SK-N-SH (cell line): ENCODE measurements around the gene CD70. TPM values are rescaled to one million over a fixed set of nuclear protein-coding genes. Genes with fewer than 3 reads are reported as not detected.

Source experiments
- CTCF ChIA-PET: fragments of 300-600, 350-600 bp; formaldehyde crosslinking; extraction: SDS; loops from one replicate; lab custom pipeline; 2021; lab: Yijun Ruan, JAX
- POLR2A ChIA-PET: fragments of 350-600 bp; sonication (Branson Sonifier 250); formaldehyde crosslinking; extraction: SDS; loops from one replicate; lab custom pipeline; 2020; ENCODE audit warnings: antibody characterized with exemption, inconsistent platforms; lab: Yijun Ruan, JAX
- DNase-seq: peaks from one replicate; pipeline ENCODE4 v3.0.0; 2012
- H2AFZ ChIP-seq: fragments of 200-600 bp; sonication (generic); 2 replicates; pipeline ENCODE4 v1.8.1; 2016; ENCODE audit warnings: antibody characterized with exemption, mild to moderate bottlenecking, low read depth
- H3F3A ChIP-seq: fragments of 200-600 bp; sonication (generic); replicated peaks from 2 replicates; pipeline ENCODE3; 2016; ENCODE audit warnings: antibody characterized with exemption, mild to moderate bottlenecking; ENCODE audit not compliant: insufficient read depth
- H3K27ac ChIP-seq, 2 experiments: fragments of 200-500 bp in 1 of 2; fragments of 200-600 bp in 1 of 2; sonication (Bioruptor generic) in 1 of 2; sonication (generic), shearing (Covaris generic) in 1 of 2; 2 replicates each; pipeline versions ENCODE4 v1.5.1 to v1.6.1; 2014 to 2016; ENCODE audit warnings: low read depth in 2 of 2, inconsistent platforms in 1 of 2, low read length in 1 of 2, mild to moderate bottlenecking in 1 of 2, mixed read lengths in 1 of 2
- H3K27me3 ChIP-seq: fragments of 200-600 bp; sonication (generic), shearing (Covaris generic); 2 replicates; pipeline ENCODE4 v1.6.1; 2016; ENCODE audit warnings: mixed run types; ENCODE audit not compliant: insufficient read depth
- H3K36me3 ChIP-seq, 2 experiments: fragments of 200-500 bp in 1 of 2; fragments of 200-600 bp in 1 of 2; sonication (Bioruptor generic) in 1 of 2; sonication (generic) in 1 of 2; replicated peaks in 1 of 2; 2 replicates each; pipeline versions ENCODE3 to v1.5.1; 2014 to 2016; ENCODE audit warnings: low read length in 1 of 2, mild to moderate bottlenecking in 1 of 2; ENCODE audit not compliant: insufficient read depth in 2 of 2, control insufficient read depth in 1 of 2
- H3K4me1 ChIP-seq, 2 experiments: fragments of 200-500 bp in 1 of 2; fragments of 200-600 bp in 1 of 2; sonication (Bioruptor generic) in 1 of 2; sonication (generic), shearing (Covaris generic) in 1 of 2; 2 replicates each; pipeline versions ENCODE4 v1.5.1 to v1.6.1; 2014 to 2016; ENCODE audit warnings: low read depth in 1 of 2, low read length in 1 of 2, mixed run types in 1 of 2; ENCODE audit not compliant: insufficient read depth in 2 of 2, control insufficient read depth in 1 of 2
- H3K4me2 ChIP-seq: fragments of 200-600 bp; sonication (generic), shearing (Covaris generic); 2 replicates; pipeline ENCODE4 v1.6.1; 2017; ENCODE audit warnings: mixed run types
- H3K4me3 ChIP-seq, 2 experiments: fragments of 200-500 bp in 1 of 2; fragments of 200-600 bp in 1 of 2; sonication (Bioruptor generic) in 1 of 2; sonication (generic), shearing (Covaris generic) in 1 of 2; 2 replicates each; pipeline versions ENCODE4 v1.5.1 to v1.8.1; 2014 to 2016; ENCODE audit warnings: low read depth in 2 of 2, inconsistent platforms in 1 of 2, low read length in 1 of 2, mild to moderate bottlenecking in 1 of 2, mixed read lengths in 1 of 2, moderate library complexity in 1 of 2
- H3K79me2 ChIP-seq: fragments of 200-600 bp; sonication (generic); 2 replicates; pipeline ENCODE4 v1.8.1; 2017; ENCODE audit warnings: mild to moderate bottlenecking; ENCODE audit not compliant: insufficient read depth
- H3K9ac ChIP-seq: fragments of 200-600 bp; sonication (generic); 2 replicates; pipeline ENCODE4 v1.6.1; 2017; ENCODE audit warnings: mixed run types
- H3K9me2 ChIP-seq: fragments of 200-600 bp; sonication (generic); 2 replicates; pipeline ENCODE4 v1.6.1; 2017; ENCODE audit warnings: mixed run types
- H3K9me3 ChIP-seq: fragments of 200-600 bp; sonication (generic); 2 replicates; pipeline ENCODE4 v1.6.1; 2017; ENCODE audit warnings: mixed run types, mild to moderate bottlenecking, moderate library complexity
- H4K20me1 ChIP-seq: fragments of 200-600 bp; sonication (generic); 2 replicates; pipeline ENCODE4 v1.6.1; 2017; ENCODE audit warnings: mild to moderate bottlenecking, mixed run types; ENCODE audit not compliant: insufficient read depth
- EP300 ChIP-seq, 2 experiments: IDR thresholded peaks; 2 replicates each; pipeline versions ENCODE4 v1.4.0 to v1.6.1; 2012; ENCODE audit warnings: borderline replicate concordance in 1 of 2, low read depth in 1 of 2, low read length in 1 of 2
- EZH2phosphoT487 ChIP-seq: fragments of 200-600 bp; sonication (generic); IDR thresholded peaks from 2 replicates; pipeline ENCODE4 v1.6.1; 2017; ENCODE audit warnings: low read depth, mixed run types, mild to moderate bottlenecking, antibody characterized with exemption, moderate library complexity, borderline replicate concordance
- GATA2 ChIP-seq: sonication (generic); formaldehyde crosslinking; IDR thresholded peaks from 2 replicates; pipeline ENCODE4 v1.5.0; 2020; ENCODE audit warnings: mild to moderate bottlenecking, missing genetic modification reagents
- JUND ChIP-seq: IDR thresholded peaks from 2 replicates; pipeline ENCODE4 v1.4.0; 2012
- MAX ChIP-seq: IDR thresholded peaks from 2 replicates; pipeline ENCODE4 v1.4.0; 2012; ENCODE audit warnings: low read depth
- MEF2A ChIP-seq: IDR thresholded peaks from 2 replicates; pipeline ENCODE4 v1.4.0; 2012; ENCODE audit warnings: low read depth, borderline replicate concordance
- RAD21 ChIP-seq: IDR thresholded peaks from 2 replicates; pipeline ENCODE4 v1.6.1; 2012; ENCODE audit warnings: mild to moderate bottlenecking, low read length
- RFX5 ChIP-seq: IDR thresholded peaks from 2 replicates; pipeline ENCODE4 v1.6.1; 2012; ENCODE audit warnings: mild to moderate bottlenecking, improper control_type of control experiment, low read length
- SMC3 ChIP-seq: IDR thresholded peaks from 2 replicates; pipeline ENCODE4 v1.6.1; 2012; ENCODE audit warnings: low read depth, low read length, improper control_type of control experiment
- TAF1 ChIP-seq: IDR thresholded peaks from 2 replicates; pipeline ENCODE4 v1.6.1; 2012; ENCODE audit warnings: low read depth, mild to moderate bottlenecking, low read length, moderate library complexity, borderline replicate concordance
- TEAD4 ChIP-seq: IDR thresholded peaks from 2 replicates; pipeline ENCODE4 v1.4.0; 2012; ENCODE audit warnings: mild to moderate bottlenecking, borderline replicate concordance; ENCODE audit not compliant: insufficient read depth
- USF1 ChIP-seq: IDR thresholded peaks from 2 replicates; pipeline ENCODE4 v1.4.0; 2012; ENCODE audit warnings: low read depth, borderline replicate concordance
- YY1 ChIP-seq: IDR thresholded peaks from 2 replicates; pipeline ENCODE4 v1.4.0; 2012; ENCODE audit warnings: low read depth, mild to moderate bottlenecking
- WGBS: methylation state at CpG from one replicate; pipeline ENCODE4 v1.1.6; 2017; ENCODE audit warnings: low lambda C conversion rate; 5-methylcytosine and 5-hydroxymethylcytosine counted together
- polyA plus RNA-seq, 3 experiments: library from polyadenylated mRNA; depleted of rRNA; stranded (reverse); fragments of >200 nt; gene quantifications; 2 replicates each; pipeline ENCODE4 v1.2.3, GENCODE V29; 2012

CD70 gene
- polyA plus RNA-seq, 1 of the 3 experiments (the other 2 are of a cell fraction) = 142 TPM

GRCh38 chr19:6596621-6597020 lies 5.7 kb upstream of the CD70 start:
- peaks cover 7% of the 10 kb centered on the region for H3F3A ChIP-seq
- CTCF ChIA-PET = no interaction called here

GRCh38 chr19:6593651-6594416 lies 2.9 kb upstream of the CD70 start:
- Histone ChIP-seq H3K9me3 (no peaks in the 10 kb centered on the region), H3K4me3 (no peak overlapping the region), H2AFZ (no peak overlapping the region), H4K20me1 (no peaks in the 10 kb centered on the region), H3K79me2 (peaks cover 14% of the 10 kb centered on the region; the same call in 1 of the 2 replicates), H3K27me3 (peaks cover 75% of the 10 kb centered on the region), H3K4me1 (no peaks in the 10 kb centered on the region), H3F3A (peaks cover 7% of the 10 kb centered on the region), H3K9me2 (no peaks in the 10 kb centered on the region), H3K27ac (0 out of 4 replicates have a peak overlapping the region, but pooled peaks of 1 of the 2 experiments have one; percentile 5), H3K4me2 (no peak overlapping the region), H3K36me3 (no peaks in the 10 kb centered on the region), H3K9ac (no peak overlapping the region)
- WGBS = 12% methylated on average over 11 of the region's 11 CpGs
- ChIA-PET CTCF (no interaction called here), POLR2A (no interaction called here)
- no peak for TF ChIP-seq RFX5
- TF ChIP-seq MAX = peak; percentile 63; the same call in 1 of the 2 replicates
- no peak for TF ChIP-seq GATA2 (CRISPR knock-in tag)
- no peak for TF ChIP-seq EP300 (IDR thresholded peaks at IDR 0.05; ENCODE audit: borderline replicate concordance in 1 of 2, low read depth in 1 of 2, low read length in 1 of 2)
- no peak for TF ChIP-seq TAF1
- no peak for TF ChIP-seq RAD21
- no peak for DNase-seq

More at GRCh38 chr19:6596621-6597020, 5.7 kb upstream of the CD70 start:
- POLR2A ChIA-PET = no interaction called here
- Histone ChIP-seq H3K9me2 (no peaks in the 10 kb centered on the region), H2AFZ (no peak overlapping the region), H3K4me1 (no peaks in the 10 kb centered on the region), H3K27ac (no peak overlapping the region), H3K4me3 (no peak overlapping the region), H3K4me2 (no peak overlapping the region), H3K9me3 (no peaks in the 10 kb centered on the region), H4K20me1 (no peaks in the 10 kb centered on the region), H3K9ac (no peak overlapping the region), H3K36me3 (no peaks in the 10 kb centered on the region), H3K27me3 (peaks cover 51% of the 10 kb centered on the region), H3K79me2 (no peaks in the 10 kb centered on the region)
- no peak for TF ChIP-seq SMC3
- no peak for TF ChIP-seq TEAD4
- no peak for TF ChIP-seq MEF2A
- no peak for TF ChIP-seq USF1
- no peak for TF ChIP-seq EZH2phosphoT487
- no peak for TF ChIP-seq TAF1
- no peak for TF ChIP-seq MAX
- TF ChIP-seq YY1 = no peak
- TF ChIP-seq JUND = no peak
- no peak for DNase-seq
- 16% methylated on average over 7 of the region's 7 CpGs for WGBS
